Kasumi-1 (cell line): ENCODE results near the gene CISH.

Source experiments
- DNase-seq, 2 experiments: peaks; one replicate each; lab custom pipeline; 2025; lab: John Stamatoyannopoulos, UW

The CISH gene

GRCh38 chr3:50571486-50571885 is 40.1 kb downstream of the CISH start:
- no peak for DNase-seq

- no peak for DNase-seq
Observed at GRCh38 chr3:50570508-50571279, 40.9 kb downstream of the CISH start.

GRCh38 chr3:50568947-50569749 is 42.4 kb downstream of the CISH start, which contains the start of gene HEMK1:
Gene HEMK1 (plus strand): TSS chr3:50569522. CDS start chr3:50571105, 1,583 bp downstream.
- DNase-seq, result peak; percentile 87

- peak; percentile 90 for DNase-seq
Observed at GRCh38 chr3:50567386-50568167, 44.0 kb downstream of the CISH start, which contains the start of gene C3orf18. Gene C3orf18 (minus strand): TSS chr3:50567747. CDS start chr3:50565699, 2,048 bp downstream.

GRCh38 chr3:50567011-50567385 is 44.6 kb downstream of the CISH start:
- no peak for DNase-seq

- no peak for DNase-seq
Observed at GRCh38 chr3:50564321-50564720, 47.3 kb downstream of the CISH start.

- DNase-seq, result no peak
Observed at GRCh38 chr3:50563867-50564266, 47.7 kb downstream of the CISH start.

GRCh38 chr3:50562861-50563260 is 48.7 kb downstream of the CISH start:
- DNase-seq, result no peak

GRCh38 chr3:50559702-50560101 is 51.9 kb downstream of the CISH start:
- DNase-seq, result no peak

- DNase-seq, result no peak
Observed at GRCh38 chr3:50557915-50558314, 53.7 kb downstream of the CISH start.

- no peak for DNase-seq
Observed at GRCh38 chr3:50557106-50557505, 54.5 kb downstream of the CISH start.
